HepG2 (cell line): ENCODE data around the gene NLE1. TPM values are rescaled to one million over a fixed set of nuclear protein-coding genes. Genes with fewer than 3 reads are reported as not detected.

Experiments
- ARID2 ChIP-seq: sonication (generic); formaldehyde crosslinking; IDR thresholded peaks from 2 replicates; pipeline ENCODE4 v1.8.1; 2022; ENCODE audit warnings: mild to moderate bottlenecking, missing genetic modification reagents, borderline replicate concordance
- BCL6 ChIP-seq: IDR thresholded peaks from 2 replicates; pipeline ENCODE4 v1.6.1; 2016; ENCODE audit warnings: missing genetic modification reagents, missing compliant biosample characterization
- CC2D1A ChIP-seq: sonication (generic); formaldehyde crosslinking; IDR thresholded peaks from 2 replicates; pipeline ENCODE4 v1.8.1; 2023; ENCODE audit warnings: mild to moderate bottlenecking, missing genetic modification reagents
- CCDC6 ChIP-seq: sonication (generic); formaldehyde crosslinking; IDR thresholded peaks from 2 replicates; pipeline ENCODE4 v1.8.1; 2022; ENCODE audit warnings: mild to moderate bottlenecking, missing genetic modification reagents, moderate library complexity
- CEBPB ChIP-seq: IDR thresholded peaks from 2 replicates; pipeline ENCODE4 v1.6.1; 2011; ENCODE audit warnings: low read depth, low read length, improper control_type of control experiment, borderline replicate concordance
- MAX ChIP-seq: IDR thresholded peaks from 2 replicates; pipeline ENCODE4 v1.6.1; 2012; ENCODE audit warnings: inconsistent platforms
- NFIB ChIP-seq: sonication (generic); formaldehyde crosslinking; IDR thresholded peaks from 2 replicates; pipeline ENCODE4 v1.9.0; 2021; ENCODE audit warnings: missing genetic modification reagents, mild to moderate bottlenecking, borderline replicate concordance
- SCMH1 ChIP-seq: sonication (generic); formaldehyde crosslinking; IDR thresholded peaks from 2 replicates; pipeline ENCODE4 v1.9.0; 2021; ENCODE audit warnings: missing genetic modification reagents, mild to moderate bottlenecking, borderline replicate concordance
- SOX6 ChIP-seq, 2 experiments: fragments of 450-650 bp in 1 of 2; sonication (generic) in 1 of 2; formaldehyde crosslinking in 1 of 2; IDR thresholded peaks; 2 replicates each; pipeline versions ENCODE4 v1.4.0 to v1.6.1; 2017 to 2020; ENCODE audit warnings: antibody characterized with exemption in 1 of 2, mild to moderate bottlenecking in 1 of 2, missing genetic modification reagents in 1 of 2
- TEF ChIP-seq: sonication (generic); formaldehyde crosslinking; IDR thresholded peaks from 2 replicates; pipeline ENCODE4 v1.5.0; 2020; ENCODE audit warnings: missing genetic modification reagents
- ZNF17 ChIP-seq: sonication (generic); formaldehyde crosslinking; IDR thresholded peaks from 2 replicates; pipeline ENCODE4 v1.5.0; 2020; ENCODE audit warnings: mild to moderate bottlenecking, missing genetic modification reagents
- ZNF3 ChIP-seq: IDR thresholded peaks from 2 replicates; pipeline ENCODE4 v1.7.0; 2017; ENCODE audit warnings: inconsistent platforms
- ZNF333 ChIP-seq: sonication (generic); formaldehyde crosslinking; IDR thresholded peaks from 2 replicates; pipeline ENCODE4 v1.4.0; 2020; ENCODE audit warnings: mild to moderate bottlenecking, missing genetic modification reagents, borderline replicate concordance
- ZNF441 ChIP-seq: sonication (generic); formaldehyde crosslinking; IDR thresholded peaks from 2 replicates; pipeline ENCODE4 v1.7.0; 2021; ENCODE audit warnings: missing genetic modification reagents, borderline replicate concordance
- ZNF547 ChIP-seq: sonication (generic); formaldehyde crosslinking; IDR thresholded peaks from 2 replicates; pipeline ENCODE4 v1.5.1; 2020; ENCODE audit warnings: mild to moderate bottlenecking, missing genetic modification reagents
- ZNF589 ChIP-seq: sonication (generic); formaldehyde crosslinking; conservative IDR thresholded peaks from 2 replicates; pipeline ENCODE4 v1.8.0; 2022; ENCODE audit warnings: mild to moderate bottlenecking, moderate library complexity, missing genetic modification reagents
- ZNF7 ChIP-seq: IDR thresholded peaks from 2 replicates; pipeline ENCODE4 v1.6.1; 2016; ENCODE audit warnings: missing biosample characterization, missing genetic modification reagents
- polyA plus RNA-seq, 8 experiments: library from polyadenylated mRNA; depleted of rRNA in 3 of 8; stranded (reverse) in 7 of 8; unstranded in 1 of 8; fragments of >200 nt; fragmentation: Illumina TruSeq in 4 of 8; extraction: Trizol in 4 of 8; gene quantifications; 2 replicates each; pipeline versions ENCODE4 v1.2.1 to v1.2.3, GENCODE V29; 2011 to 2016; ENCODE audit warnings: low read depth in 4 of 8, missing spikeins in 1 of 8, mixed read lengths in 1 of 8; ENCODE audit not compliant: insufficient read depth in 1 of 8
- total RNA-seq, 5 experiments: library from RNA; depleted of rRNA; stranded (reverse); fragments of >200 nt; fragmentation: Illumina TruSeq; extraction: Trizol; gene quantifications; 2 replicates each; pipeline ENCODE4 v1.2.3, GENCODE V29; 2016; ENCODE audit warnings: low read depth in 1 of 5
- TF ChIP-seq, protein P1 (sequence below): sonication (generic); formaldehyde crosslinking; IDR thresholded peaks from 2 replicates; pipeline ENCODE4 v1.4.0; 2020; ENCODE audit warnings: missing genetic modification reagents
- TF ChIP-seq, protein P2 (sequence below): sonication (generic); formaldehyde crosslinking; IDR thresholded peaks from 2 replicates; pipeline ENCODE4 v1.9.0; 2022; ENCODE audit warnings: low read depth, missing genetic modification reagents
- TF ChIP-seq, protein P3 (sequence below): sonication (generic); formaldehyde crosslinking; IDR thresholded peaks from 2 replicates; pipeline ENCODE4 v1.8.1; 2023; ENCODE audit warnings: mild to moderate bottlenecking, missing genetic modification reagents, borderline replicate concordance
- TF ChIP-seq, protein P4 (sequence below): sonication (generic); formaldehyde crosslinking; IDR thresholded peaks from 2 replicates; pipeline ENCODE4 v1.8.1; 2023; ENCODE audit warnings: missing genetic modification reagents, mild to moderate bottlenecking, borderline replicate concordance
- TF ChIP-seq, protein P5 (sequence below): sonication (generic); formaldehyde crosslinking; IDR thresholded peaks from 2 replicates; pipeline ENCODE4 v1.4.0; 2020; ENCODE audit warnings: missing genetic modification reagents

The NLE1 gene
- total and polyA plus RNA-seq, 2 of the 13 experiments (the other 11 are each of a cell fraction or from before 2014, with no cell fraction given): 20.3 to 34.5 TPM

DNA sequence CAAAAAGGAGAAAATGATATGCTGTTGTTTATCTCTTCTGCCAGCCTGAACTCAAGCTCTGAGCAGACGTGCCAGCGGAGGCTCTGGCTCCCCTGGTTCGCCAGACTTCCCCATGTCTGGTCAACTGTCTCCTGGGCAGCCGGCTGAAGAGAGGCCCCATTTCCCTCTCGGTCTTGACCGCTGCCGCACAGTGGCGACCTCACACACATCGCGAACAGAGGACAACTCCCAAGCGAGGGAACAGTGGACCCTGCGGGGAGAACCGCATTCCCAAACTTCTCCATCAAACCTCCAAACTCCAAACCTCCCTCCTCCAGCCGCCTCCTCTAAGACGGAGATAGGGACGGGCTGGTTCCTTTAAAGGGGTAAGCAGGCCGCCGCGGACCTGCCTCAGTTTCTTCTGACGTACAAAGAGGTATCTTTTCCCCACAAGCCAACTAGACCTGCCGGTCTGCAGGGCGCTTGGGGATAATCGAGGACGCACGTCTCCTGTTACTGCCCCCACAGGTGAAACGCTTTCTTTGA lies 53.7 kb downstream of the NLE1 start (continued):
- no peak; the same call in 1 of the 2 replicates for TF ChIP-seq ZNF441 (CRISPR knock-in tag)
- TF ChIP-seq ZNF547: no peak
- no peak for TF ChIP-seq ZNF3 (CRISPR knock-in tag)
- TF ChIP-seq, protein P1, sequence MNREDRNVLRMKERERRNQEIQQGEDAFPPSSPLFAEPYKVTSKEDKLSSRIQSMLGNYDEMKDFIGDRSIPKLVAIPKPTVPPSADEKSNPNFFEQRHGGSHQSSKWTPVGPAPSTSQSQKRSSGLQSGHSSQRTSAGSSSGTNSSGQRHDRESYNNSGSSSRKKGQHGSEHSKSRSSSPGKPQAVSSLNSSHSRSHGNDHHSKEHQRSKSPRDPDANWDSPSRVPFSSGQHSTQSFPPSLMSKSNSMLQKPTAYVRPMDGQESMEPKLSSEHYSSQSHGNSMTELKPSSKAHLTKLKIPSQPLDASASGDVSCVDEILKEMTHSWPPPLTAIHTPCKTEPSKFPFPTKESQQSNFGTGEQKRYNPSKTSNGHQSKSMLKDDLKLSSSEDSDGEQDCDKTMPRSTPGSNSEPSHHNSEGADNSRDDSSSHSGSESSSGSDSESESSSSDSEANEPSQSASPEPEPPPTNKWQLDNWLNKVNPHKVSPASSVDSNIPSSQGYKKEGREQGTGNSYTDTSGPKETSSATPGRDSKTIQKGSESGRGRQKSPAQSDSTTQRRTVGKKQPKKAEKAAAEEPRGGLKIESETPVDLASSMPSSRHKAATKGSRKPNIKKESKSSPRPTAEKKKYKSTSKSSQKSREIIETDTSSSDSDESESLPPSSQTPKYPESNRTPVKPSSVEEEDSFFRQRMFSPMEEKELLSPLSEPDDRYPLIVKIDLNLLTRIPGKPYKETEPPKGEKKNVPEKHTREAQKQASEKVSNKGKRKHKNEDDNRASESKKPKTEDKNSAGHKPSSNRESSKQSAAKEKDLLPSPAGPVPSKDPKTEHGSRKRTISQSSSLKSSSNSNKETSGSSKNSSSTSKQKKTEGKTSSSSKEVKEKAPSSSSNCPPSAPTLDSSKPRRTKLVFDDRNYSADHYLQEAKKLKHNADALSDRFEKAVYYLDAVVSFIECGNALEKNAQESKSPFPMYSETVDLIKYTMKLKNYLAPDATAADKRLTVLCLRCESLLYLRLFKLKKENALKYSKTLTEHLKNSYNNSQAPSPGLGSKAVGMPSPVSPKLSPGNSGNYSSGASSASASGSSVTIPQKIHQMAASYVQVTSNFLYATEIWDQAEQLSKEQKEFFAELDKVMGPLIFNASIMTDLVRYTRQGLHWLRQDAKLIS (CRISPR knock-in tag): no peak
- TF ChIP-seq, protein P2, sequence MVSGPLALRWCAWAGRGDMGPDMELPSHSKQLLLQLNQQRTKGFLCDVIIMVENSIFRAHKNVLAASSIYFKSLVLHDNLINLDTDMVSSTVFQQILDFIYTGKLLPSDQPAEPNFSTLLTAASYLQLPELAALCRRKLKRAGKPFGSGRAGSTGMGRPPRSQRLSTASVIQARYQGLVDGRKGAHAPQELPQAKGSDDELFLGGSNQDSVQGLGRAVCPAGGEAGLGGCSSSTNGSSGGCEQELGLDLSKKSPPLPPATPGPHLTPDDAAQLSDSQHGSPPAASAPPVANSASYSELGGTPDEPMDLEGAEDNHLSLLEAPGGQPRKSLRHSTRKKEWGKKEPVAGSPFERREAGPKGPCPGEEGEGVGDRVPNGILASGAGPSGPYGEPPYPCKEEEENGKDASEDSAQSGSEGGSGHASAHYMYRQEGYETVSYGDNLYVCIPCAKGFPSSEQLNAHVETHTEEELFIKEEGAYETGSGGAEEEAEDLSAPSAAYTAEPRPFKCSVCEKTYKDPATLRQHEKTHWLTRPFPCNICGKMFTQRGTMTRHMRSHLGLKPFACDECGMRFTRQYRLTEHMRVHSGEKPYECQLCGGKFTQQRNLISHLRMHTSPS: no peak
- TF ChIP-seq, protein P3, sequence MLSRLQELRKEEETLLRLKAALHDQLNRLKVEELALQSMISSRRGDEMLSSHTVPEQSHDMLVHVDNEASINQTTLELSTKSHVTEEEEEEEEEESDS: 0 out of 2 replicates have a peak, but pooled peaks have one; percentile 66
- no peak for TF ChIP-seq SCMH1 (CRISPR knock-in tag)
- TF ChIP-seq TEF: no peak
- TF ChIP-seq ZNF589 (CRISPR knock-in tag): no peak
- TF ChIP-seq SOX6 (IDR thresholded peaks at IDR 0.05): no peak
- TF ChIP-seq SOX6 (CRISPR knock-in tag; IDR thresholded peaks at IDR 0.05): no peak; the same call in 1 of the 2 replicates
- peak; percentile 0; the same call in 1 of the 2 replicates for TF ChIP-seq BCL6 (CRISPR knock-in tag)
- no peak for TF ChIP-seq MAX
- no peak for TF ChIP-seq ZNF7 (CRISPR knock-in tag)
- TF ChIP-seq CC2D1A (CRISPR knock-in tag): no peak
- no peak for TF ChIP-seq ZNF333 (CRISPR knock-in tag)
- TF ChIP-seq, protein P4, sequence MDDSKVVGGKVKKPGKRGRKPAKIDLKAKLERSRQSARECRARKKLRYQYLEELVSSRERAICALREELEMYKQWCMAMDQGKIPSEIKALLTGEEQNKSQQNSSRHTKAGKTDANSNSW (CRISPR knock-in tag): no peak
- no peak for TF ChIP-seq ZNF17 (CRISPR knock-in tag)
- TF ChIP-seq CEBPB: no peak
- TF ChIP-seq, protein P5, sequence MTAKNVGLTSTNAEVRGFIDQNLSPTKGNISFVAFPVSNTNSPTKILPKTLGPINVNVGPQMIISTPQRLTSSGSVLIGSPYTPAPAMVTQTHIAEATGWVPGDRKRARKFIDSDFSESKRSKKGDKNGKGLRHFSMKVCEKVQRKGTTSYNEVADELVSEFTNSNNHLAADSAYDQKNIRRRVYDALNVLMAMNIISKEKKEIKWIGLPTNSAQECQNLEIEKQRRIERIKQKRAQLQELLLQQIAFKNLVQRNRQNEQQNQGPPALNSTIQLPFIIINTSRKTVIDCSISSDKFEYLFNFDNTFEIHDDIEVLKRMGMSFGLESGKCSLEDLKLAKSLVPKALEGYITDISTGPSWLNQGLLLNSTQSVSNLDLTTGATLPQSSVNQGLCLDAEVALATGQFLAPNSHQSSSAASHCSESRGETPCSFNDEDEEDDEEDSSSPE (CRISPR knock-in tag): no peak; the same call in 1 of the 2 replicates
- no peak for TF ChIP-seq NFIB (CRISPR knock-in tag)
- no peak for TF ChIP-seq ARID2
- TF ChIP-seq CCDC6 (CRISPR knock-in tag): peak; percentile 30; the same call in 1 of the 2 replicates
